Gastrocnemius medialis (tissue), 4 donors: ENCODE results near the gene ATP6V0E2. TPM values are rescaled to one million over a fixed set of nuclear protein-coding genes. Genes with fewer than 3 reads are reported as not detected.

Experiments used
- ATAC-seq, 2 donors: fragments of 150-250 bp; one replicate each; pipeline ENCODE4 v1.9.1; 2016
- DNase-seq, 2 donors: peaks; one replicate each; pipeline ENCODE4 v3.0.0-alpha.2; 2019
- H3K27ac ChIP-seq, 4 donors: fragments of 200-600 bp; sonication (generic); 1 replicate in 1 of 4; 2 replicates in 3 of 4; pipeline ENCODE4 v1.5.1; 2016 to 2018; ENCODE audit warnings: mild to moderate bottlenecking in 2 of 4, moderate library complexity in 1 of 4
- H3K27me3 ChIP-seq, 3 donors: fragments of 200-600 bp; sonication (generic) in 2 of 3; 1 replicate in 1 of 3; 2 replicates in 2 of 3; pipeline versions ENCODE4 v1.5.1 to v1.6.0; 2016 to 2019; ENCODE audit warnings: mild to moderate bottlenecking in 1 of 3, moderate library complexity in 1 of 3
- H3K36me3 ChIP-seq, 2 donors: fragments of 200-600 bp; sonication (generic) in 1 of 2; one replicate each; pipeline ENCODE4 v1.5.1; 2017 to 2018
- H3K4me1 ChIP-seq, 2 donors: fragments of 200-600 bp; sonication (generic) in 1 of 2; one replicate each; pipeline ENCODE4 v1.5.1; 2016 to 2017; ENCODE audit warnings: mild to moderate bottlenecking in 2 of 2
- H3K4me3 ChIP-seq, 4 donors: fragments of 200-600 bp; sonication (generic) in 3 of 4; 1 replicate in 1 of 4; 2 replicates in 3 of 4; pipeline ENCODE4 v1.5.1; 2016 to 2019; ENCODE audit warnings: mild to moderate bottlenecking in 2 of 4
- H3K9me3 ChIP-seq, 3 donors: fragments of 200-600 bp; sonication (generic) in 2 of 3; 1 replicate in 1 of 3; 2 replicates in 2 of 3; pipeline ENCODE4 v1.5.1; 2016 to 2019
- POLR2A ChIP-seq, 2 donors: fragments of 450-650 bp; IDR thresholded peaks; one replicate each; pipeline ENCODE4 v1.6.1; 2017; ENCODE audit warnings: antibody characterized with exemption in 2 of 2, mild to moderate bottlenecking in 2 of 2, moderate library complexity in 2 of 2
- in situ Hi-C, 4 donors: fragments of 200-750 bp; cut with MboI; loops; one replicate each; pipeline versions ENCODE4 v1.15.0 to v1.8.0; 2017; ENCODE audit warnings: low sequenced_read_pairs in 4 of 4
- intact Hi-C: fragments of 100-400 bp; cut with DNase I; formaldehyde crosslinking; loops from one replicate; pipeline ENCODE4 v1.15.1; 2023; ENCODE audit warnings: low total_unique reads
- total RNA-seq, 4 donors: library from RNA; depleted of rRNA; stranded (reverse); fragments of >200 nt; gene quantifications; one replicate each; pipeline versions ENCODE4 v1.1.0 to v1.2.3, GENCODE V29; 2016
- TF ChIP-seq, protein P1 (sequence below), 5 experiments: fragments of 450-650 bp in 3 of 5; fragments of 200-600 bp in 2 of 5; sonication (generic) in 2 of 5; IDR thresholded peaks in 4 of 5; conservative IDR thresholded peaks in 1 of 5; 1 replicate in 4 of 5; 2 replicates in 1 of 5; pipeline ENCODE4 v1.5.1; 2016 to 2019; ENCODE audit warnings: antibody characterized with exemption in 5 of 5, mild to moderate bottlenecking in 3 of 5, moderate library complexity in 3 of 5

Gene ATP6V0E2
- total RNA-seq, 4 donors from 2014 or later, result 9.0 to 46.3 (median 12.9) TPM

DNA sequence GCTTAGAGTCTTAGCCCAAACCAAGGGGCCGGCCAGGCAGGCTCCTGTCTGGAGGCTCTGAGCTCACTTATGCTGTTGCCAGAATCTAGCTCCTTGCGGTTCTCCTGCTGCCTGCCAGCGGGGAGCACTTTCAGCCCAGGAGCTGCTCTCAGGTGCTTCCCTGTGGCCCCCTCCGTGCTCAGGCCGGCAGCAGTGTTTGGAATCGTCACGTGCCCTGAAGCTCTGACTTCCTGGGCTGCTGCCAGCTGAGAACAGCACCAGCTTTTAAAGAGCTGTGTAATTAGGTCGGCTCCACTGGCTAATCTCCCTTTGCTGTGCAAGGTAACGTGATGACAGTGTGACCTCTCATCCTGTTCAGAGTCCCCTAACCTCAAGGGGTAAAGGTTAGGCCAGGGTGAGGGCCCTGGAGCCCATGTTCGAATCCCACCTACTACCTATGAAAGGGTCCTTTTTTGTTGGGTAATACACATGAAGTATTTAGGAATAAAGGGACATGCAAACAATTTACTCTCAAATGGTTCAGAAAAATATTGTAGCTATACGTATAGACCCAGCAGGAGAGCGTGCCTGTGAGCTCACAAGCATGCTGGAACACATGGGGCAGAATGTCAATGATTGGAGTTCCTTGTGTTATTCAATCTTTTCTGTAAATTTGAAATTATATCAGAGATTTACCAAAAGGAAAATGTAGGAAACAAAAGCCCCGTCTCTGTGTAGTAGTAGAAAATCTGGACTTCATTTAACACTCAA lies 19.0 kb upstream of the ATP6V0E2 start:
- intact Hi-C loops, result no loop called here
- H3K4me3 ChIP-seq, result no peak overlapping the region
- no peak for DNase-seq
- H3K4me1 ChIP-seq, result no peaks in the 10 kb centered on the region
- H3K9me3 ChIP-seq, result no peaks in the 10 kb centered on the region
- H3K27ac ChIP-seq, result no peak overlapping the region
- TF ChIP-seq, protein P1, sequence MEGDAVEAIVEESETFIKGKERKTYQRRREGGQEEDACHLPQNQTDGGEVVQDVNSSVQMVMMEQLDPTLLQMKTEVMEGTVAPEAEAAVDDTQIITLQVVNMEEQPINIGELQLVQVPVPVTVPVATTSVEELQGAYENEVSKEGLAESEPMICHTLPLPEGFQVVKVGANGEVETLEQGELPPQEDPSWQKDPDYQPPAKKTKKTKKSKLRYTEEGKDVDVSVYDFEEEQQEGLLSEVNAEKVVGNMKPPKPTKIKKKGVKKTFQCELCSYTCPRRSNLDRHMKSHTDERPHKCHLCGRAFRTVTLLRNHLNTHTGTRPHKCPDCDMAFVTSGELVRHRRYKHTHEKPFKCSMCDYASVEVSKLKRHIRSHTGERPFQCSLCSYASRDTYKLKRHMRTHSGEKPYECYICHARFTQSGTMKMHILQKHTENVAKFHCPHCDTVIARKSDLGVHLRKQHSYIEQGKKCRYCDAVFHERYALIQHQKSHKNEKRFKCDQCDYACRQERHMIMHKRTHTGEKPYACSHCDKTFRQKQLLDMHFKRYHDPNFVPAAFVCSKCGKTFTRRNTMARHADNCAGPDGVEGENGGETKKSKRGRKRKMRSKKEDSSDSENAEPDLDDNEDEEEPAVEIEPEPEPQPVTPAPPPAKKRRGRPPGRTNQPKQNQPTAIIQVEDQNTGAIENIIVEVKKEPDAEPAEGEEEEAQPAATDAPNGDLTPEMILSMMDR (IDR thresholded peaks at IDR 0.05 in 4 of 5, conservative IDR thresholded peaks at IDR 0.05 in 1 of 5), result no peak
- no peak for TF ChIP-seq POLR2A (IDR thresholded peaks at IDR 0.05)
- no peak for ATAC-seq
- no peaks in the 10 kb centered on the region for H3K27me3 ChIP-seq
- in situ Hi-C loops, result no loop called here
- H3K36me3 ChIP-seq, result peaks cover 0 to 9% of the 10 kb centered on the region in 2 donors

DNA sequence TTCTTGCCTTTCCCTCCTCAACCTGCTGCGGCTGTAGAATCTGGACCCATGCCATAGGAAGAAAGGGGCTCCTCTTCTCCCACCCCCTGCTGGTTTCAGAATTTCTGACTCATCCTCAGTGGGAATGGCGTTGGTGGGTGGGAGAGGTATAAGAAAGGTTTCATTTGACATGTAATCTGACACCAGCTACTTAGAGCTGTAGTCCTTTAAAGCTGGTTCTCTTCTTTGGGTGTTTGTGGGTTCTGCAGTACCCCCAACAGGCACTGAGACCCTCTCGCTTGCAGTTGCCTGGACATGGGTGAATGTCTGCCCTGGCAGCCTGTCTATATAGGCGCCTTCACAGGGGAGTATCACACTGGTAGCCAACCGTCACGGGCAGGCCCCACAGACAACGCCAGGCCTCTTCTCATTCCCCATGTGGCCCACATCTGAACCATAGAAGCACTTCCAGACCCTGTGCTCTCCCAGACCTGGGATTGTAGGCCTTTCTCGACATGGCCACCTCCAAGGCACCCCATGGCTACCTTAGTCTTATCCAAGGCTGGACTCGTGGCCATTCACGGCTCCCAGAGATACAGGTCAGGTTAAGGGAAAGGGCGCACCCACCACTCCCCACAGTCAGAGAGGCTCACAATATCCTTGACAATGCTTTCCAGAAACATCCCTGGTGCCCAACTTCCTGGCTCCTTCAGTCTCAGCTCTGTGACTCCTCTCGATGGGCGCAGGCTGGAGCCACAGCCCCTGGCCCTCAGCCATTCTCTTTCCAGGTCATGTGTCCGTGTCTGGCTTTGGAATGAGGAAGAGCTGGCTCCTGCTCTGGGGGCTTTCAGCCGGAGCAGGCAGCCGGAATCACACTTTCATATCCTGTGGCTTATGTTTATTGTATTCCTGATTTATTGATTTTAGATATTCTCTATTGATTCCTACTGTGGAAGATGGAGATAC lies 18.1 kb upstream of the ATP6V0E2 start:
- H3K27ac ChIP-seq, result no peak overlapping the region
- no peaks in the 10 kb centered on the region for H3K27me3 ChIP-seq
- no peak for DNase-seq
- no peak overlapping the region for H3K4me3 ChIP-seq
- no peaks in the 10 kb centered on the region for H3K9me3 ChIP-seq
- ATAC-seq, result no peak
- in situ Hi-C loops, result no loop called here
- intact Hi-C loops, result no loop called here
- peaks cover 0 to 7% of the 10 kb centered on the region in 2 donors for H3K36me3 ChIP-seq
- H3K4me1 ChIP-seq, result no peaks in the 10 kb centered on the region
- no peak for TF ChIP-seq POLR2A (IDR thresholded peaks at IDR 0.05)
- TF ChIP-seq, protein P1 (IDR thresholded peaks at IDR 0.05 in 4 of 5, conservative IDR thresholded peaks at IDR 0.05 in 1 of 5), result no peak

DNA sequence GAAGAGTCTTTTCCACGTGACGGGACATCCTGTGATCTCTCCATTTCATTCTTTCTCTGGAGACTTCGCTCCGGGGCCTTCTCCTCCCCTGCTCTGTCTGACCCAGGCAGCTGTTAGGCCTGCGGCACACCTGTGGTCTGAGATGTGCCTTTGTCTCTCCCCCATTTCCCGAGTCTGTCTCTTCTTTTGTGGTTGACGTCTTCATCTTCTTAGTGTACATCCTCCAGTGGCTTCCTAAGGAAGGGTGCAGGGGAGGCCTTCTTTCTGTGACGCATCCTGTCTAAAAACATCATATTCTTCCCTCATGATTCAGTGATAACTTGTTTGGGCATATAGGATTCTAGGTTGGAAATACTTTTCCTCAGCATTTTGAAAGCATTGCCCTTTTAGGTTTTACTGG lies 17.2 kb upstream of the ATP6V0E2 start:
- H3K4me3 ChIP-seq, result no peak overlapping the region
- peaks cover 0 to 7% of the 10 kb centered on the region in 2 donors for H3K36me3 ChIP-seq
- TF ChIP-seq, protein P1 (IDR thresholded peaks at IDR 0.05 in 4 of 5, conservative IDR thresholded peaks at IDR 0.05 in 1 of 5), result no peak
- no peak for TF ChIP-seq POLR2A (IDR thresholded peaks at IDR 0.05)
- H3K9me3 ChIP-seq, result no peaks in the 10 kb centered on the region
- no peaks in the 10 kb centered on the region for H3K4me1 ChIP-seq
- H3K27me3 ChIP-seq, result no peaks in the 10 kb centered on the region
- DNase-seq (no peak), ATAC-seq (no peak)
- no peak overlapping the region for H3K27ac ChIP-seq
- in situ Hi-C loops (no loop called here), intact Hi-C loops (no loop called here)

DNA sequence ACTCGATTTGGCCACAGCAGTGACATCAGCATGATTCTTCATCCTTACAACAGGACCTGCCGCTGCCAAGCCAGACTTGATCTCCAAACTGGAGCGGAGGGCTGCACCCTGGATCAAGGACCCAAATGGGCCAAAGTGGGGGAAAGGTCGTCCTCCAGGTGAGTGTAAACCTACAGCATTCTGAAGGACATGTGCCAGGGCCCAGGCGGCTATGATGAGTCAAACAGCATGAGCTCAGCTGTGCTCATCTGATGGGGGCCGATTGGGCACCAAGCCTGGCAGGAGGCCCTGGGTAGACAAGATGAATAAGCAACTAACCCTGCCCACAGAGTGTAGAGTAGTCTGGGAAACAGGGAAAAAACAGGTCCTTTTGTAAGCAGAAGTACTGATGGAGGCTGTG lies 14.4 kb upstream of the ATP6V0E2 start:
- in situ Hi-C loops (no loop called here), intact Hi-C loops (no loop called here)
- Histone ChIP-seq H3K4me1 (no peaks in the 10 kb centered on the region), H3K9me3 (no peaks in the 10 kb centered on the region), H3K4me3 (no peak overlapping the region), H3K27me3 (no peaks in the 10 kb centered on the region), H3K36me3 (peaks cover 0 to 19% of the 10 kb centered on the region in 2 donors), H3K27ac (no peak overlapping the region)
- ATAC-seq, result no peak
- DNase-seq, result no peak
- no peak for TF ChIP-seq POLR2A (IDR thresholded peaks at IDR 0.05)
- TF ChIP-seq, protein P1 (IDR thresholded peaks at IDR 0.05 in 4 of 5, conservative IDR thresholded peaks at IDR 0.05 in 1 of 5), result no peak
